Measurements from ENCODE around the gene SPOPL.

GRCh38 chr2:138455275-138455674, 46.3 kb upstream of the SPOPL start:
- TF ChIP-seq CTCF (IDR thresholded peaks at IDR 0.05; ENCODE audit: low read depth, low read length, missing input control) (no peak), RXRA (IDR thresholded peaks at IDR 0.05) (no peak), GABPA (IDR thresholded peaks at IDR 0.05 in 1 of 2, conservative IDR thresholded peaks at IDR 0.05 in 1 of 2) (no peak), JUND (IDR thresholded peaks at IDR 0.05) (no peak), HNF4A (conservative IDR thresholded peaks at IDR 0.05) (peak; percentile 78 to 79), YY1 (IDR thresholded peaks at IDR 0.05) (peak; percentile 19), SP1 (IDR thresholded peaks at IDR 0.05) (peak; percentile 21)
- TF ChIP-seq, protein P1, sequence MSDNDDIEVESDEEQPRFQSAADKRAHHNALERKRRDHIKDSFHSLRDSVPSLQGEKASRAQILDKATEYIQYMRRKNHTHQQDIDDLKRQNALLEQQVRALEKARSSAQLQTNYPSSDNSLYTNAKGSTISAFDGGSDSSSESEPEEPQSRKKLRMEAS (IDR thresholded peaks at IDR 0.05): no peak
- TF ChIP-seq, protein P2, sequence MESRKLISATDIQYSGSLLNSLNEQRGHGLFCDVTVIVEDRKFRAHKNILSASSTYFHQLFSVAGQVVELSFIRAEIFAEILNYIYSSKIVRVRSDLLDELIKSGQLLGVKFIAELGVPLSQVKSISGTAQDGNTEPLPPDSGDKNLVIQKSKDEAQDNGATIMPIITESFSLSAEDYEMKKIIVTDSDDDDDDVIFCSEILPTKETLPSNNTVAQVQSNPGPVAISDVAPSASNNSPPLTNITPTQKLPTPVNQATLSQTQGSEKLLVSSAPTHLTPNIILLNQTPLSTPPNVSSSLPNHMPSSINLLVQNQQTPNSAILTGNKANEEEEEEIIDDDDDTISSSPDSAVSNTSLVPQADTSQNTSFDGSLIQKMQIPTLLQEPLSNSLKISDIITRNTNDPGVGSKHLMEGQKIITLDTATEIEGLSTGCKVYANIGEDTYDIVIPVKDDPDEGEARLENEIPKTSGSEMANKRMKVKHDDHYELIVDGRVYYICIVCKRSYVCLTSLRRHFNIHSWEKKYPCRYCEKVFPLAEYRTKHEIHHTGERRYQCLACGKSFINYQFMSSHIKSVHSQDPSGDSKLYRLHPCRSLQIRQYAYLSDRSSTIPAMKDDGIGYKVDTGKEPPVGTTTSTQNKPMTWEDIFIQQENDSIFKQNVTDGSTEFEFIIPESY (IDR thresholded peaks at IDR 0.05): no peak

Data from liver (tissue), 3 donors.